HG03342 (cell line): ENCODE results near the gene CCNT1.
"Not testable (repeated sequence)": the region's sequence is repeated elsewhere in the genome, so short reads cannot be mapped to it uniquely, and the experiment has no call there.

Source experiments
- ATAC-seq: cut with Tn5 transposase; IDR thresholded peaks from one replicate; pipeline ENCODE4 v1.9.1; 2021; ENCODE audit warnings: mild to moderate bottlenecking, moderate library complexity; ENCODE audit not compliant: unreplicated experiment

Gene CCNT1

DNA sequence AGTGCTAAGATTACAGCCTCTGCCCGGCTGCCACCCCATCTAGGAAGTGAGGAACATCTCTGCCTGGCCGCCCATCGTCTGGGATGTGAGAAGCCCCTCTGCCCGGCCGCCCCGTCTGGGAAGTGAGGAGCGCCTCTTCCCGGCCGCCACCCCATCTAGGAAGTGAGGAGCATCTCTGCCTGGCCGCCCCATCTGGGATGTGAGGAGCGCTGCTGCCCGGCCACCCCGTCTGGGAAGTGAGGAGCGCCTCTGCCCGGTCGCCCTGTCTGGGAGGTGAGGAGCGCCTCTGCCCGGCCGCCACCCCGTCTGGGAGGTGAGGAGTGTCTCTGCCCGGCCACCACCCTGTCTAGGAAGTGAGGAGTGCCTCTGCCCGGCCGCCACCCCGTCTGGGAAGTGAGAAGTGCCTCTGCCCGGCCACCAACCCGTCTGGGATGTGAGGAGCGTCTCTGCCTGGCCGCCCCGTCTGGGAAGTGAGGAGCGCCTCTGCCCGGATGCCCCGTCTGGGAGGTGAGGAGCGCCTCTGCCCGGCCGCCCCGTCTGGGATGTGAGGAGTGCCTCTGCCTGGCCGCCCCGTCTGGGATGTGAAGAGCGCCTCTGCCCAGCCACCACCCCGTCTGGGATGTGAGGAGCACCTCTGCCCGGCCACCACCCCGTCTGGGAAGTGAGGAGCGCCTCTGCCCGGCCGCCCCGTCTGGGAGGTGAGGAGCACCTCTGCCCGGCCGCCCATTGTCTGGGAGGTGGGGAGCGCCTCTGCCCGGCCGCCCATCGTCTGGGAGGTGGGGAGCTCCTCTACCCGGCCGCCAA, 74.6 kb downstream of the CCNT1 start:
- not testable (repeated sequence) for ATAC-seq

DNA sequence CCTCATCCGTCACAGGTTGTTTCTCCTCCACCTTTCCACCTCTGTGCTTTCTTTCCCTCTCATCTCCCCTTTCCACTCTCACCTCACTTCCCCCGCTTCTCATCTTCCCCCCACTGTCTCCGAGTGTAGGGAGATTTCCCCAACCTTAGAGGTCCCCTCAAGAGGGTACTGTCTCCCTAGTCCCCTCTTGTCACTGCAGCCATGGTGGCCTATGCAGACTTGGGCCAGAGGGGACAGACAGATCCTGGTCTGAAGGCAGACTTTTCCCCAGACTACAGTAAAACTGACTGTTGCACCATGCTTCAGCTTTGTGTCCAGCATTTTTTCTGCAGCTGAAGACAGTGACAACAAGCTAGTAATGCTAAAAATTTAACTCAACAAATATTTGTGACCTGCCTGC, 75.7 kb downstream of the CCNT1 start:
- ATAC-seq, result no peak

DNA sequence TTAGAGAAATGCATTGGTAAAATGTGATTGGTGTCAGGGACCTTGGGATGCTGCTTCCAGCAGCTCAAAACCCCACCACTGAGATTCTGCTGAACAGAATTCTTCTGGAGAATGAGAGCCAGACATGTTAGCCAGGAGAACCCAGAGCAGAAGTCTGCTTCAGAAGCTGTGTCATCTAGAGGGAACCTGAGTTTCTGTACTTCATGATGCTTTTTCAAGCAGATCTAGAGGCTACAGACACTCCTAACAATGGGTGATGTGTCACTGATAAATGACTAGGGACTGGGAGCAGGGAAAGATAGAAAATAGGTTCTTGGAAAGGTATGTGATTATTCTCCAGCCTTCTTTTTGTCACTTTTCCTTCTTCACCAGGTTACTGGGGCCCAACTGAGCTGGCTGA, 76.1 kb downstream of the CCNT1 start:
- ATAC-seq, result no peak
